GM12892 (cell line): ENCODE data around the gene CHCHD1.

Experiments used
- POLR2AphosphoS5 ChIP-seq: IDR thresholded peaks from 2 replicates; pipeline ENCODE4 v1.6.1; 2011; ENCODE audit warnings: low read depth, low read length, control low read depth
- TAF1 ChIP-seq: IDR thresholded peaks from 2 replicates; pipeline ENCODE4 v1.6.1; 2011; ENCODE audit warnings: low read depth, mild to moderate bottlenecking, control low read depth, low read length, borderline replicate concordance

DNA sequence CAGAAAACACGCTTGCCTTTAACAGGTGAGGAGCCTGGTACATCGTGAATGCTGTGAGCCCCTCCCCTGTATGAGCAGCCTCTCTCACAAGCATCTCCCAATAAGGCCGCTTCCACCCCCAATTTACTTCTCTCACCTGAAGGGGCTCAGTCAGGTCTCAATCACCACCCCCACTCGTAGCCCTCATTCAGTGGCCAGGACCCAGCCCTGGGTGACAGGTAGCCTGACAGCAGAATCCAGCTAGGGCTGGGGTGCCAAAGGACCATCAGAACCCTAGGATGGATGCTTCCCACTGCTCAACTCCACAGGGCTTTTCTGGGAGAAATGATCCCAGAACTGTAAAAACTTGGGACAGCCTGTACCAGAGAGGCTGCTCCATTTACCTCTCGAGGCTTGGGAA lies 36.0 kb downstream of the CHCHD1 start:
- TF ChIP-seq TAF1 (no peak), POLR2AphosphoS5 (no peak)
